Neural cell (in vitro differentiated cells): ENCODE measurements around the gene SDF2. TPM values are rescaled to one million over a fixed set of nuclear protein-coding genes. Genes with fewer than 3 reads are reported as not detected.

Source experiments
- H2AFZ ChIP-seq: fragments of 200-600, 300-800 bp; sonication (generic), shearing (Covaris generic); 2 replicates; pipeline ENCODE4 v1.6.0; 2014; ENCODE audit warnings: low read depth, mild to moderate bottlenecking, antibody characterized with exemption, low read length, moderate library complexity
- H3F3A ChIP-seq: fragments of 200-600 bp; shearing (Covaris generic); 2 replicates; pipeline ENCODE4 v1.6.1; 2016; ENCODE audit warnings: mild to moderate bottlenecking, moderate library complexity, mixed read lengths, antibody characterized with exemption, low read length; ENCODE audit not compliant: insufficient read depth, poor library complexity, severe bottlenecking
- H3K27ac ChIP-seq: fragments of 200-600, 300-800 bp; sonication (generic), shearing (Covaris generic); 2 replicates; pipeline ENCODE4 v1.5.1; 2014; ENCODE audit warnings: mild to moderate bottlenecking, low read length, moderate library complexity
- H3K27me3 ChIP-seq: fragments of 300-800, 200-600 bp; sonication (generic), shearing (Covaris generic); 2 replicates; pipeline ENCODE4 v1.6.0; 2014; ENCODE audit warnings: mild to moderate bottlenecking, low read depth, low read length, moderate library complexity; ENCODE audit not compliant: insufficient read depth
- H3K36me3 ChIP-seq: fragments of 300-800, 200-600 bp; sonication (generic), shearing (Covaris generic); 2 replicates; pipeline ENCODE4 v1.5.1; 2014; ENCODE audit warnings: mild to moderate bottlenecking, antibody characterized with exemption, low read length, moderate library complexity; ENCODE audit not compliant: insufficient read depth
- H3K4me2 ChIP-seq: fragments of 300-800, 200-600 bp; sonication (generic), shearing (Covaris generic); 2 replicates; pipeline ENCODE4 v1.6.0; 2014; ENCODE audit warnings: mild to moderate bottlenecking, low read length
- H3K4me3 ChIP-seq: fragments of 300-800, 200-600 bp; sonication (generic), shearing (Covaris generic); 2 replicates; pipeline ENCODE4 v1.5.1; 2014; ENCODE audit warnings: mild to moderate bottlenecking, low read length, moderate library complexity
- H3K79me2 ChIP-seq: fragments of 200-600 bp; shearing (Covaris generic); replicated peaks from 2 replicates; pipeline ENCODE4 v1.6.0; 2014; ENCODE audit warnings: mild to moderate bottlenecking, low read length, moderate library complexity; ENCODE audit not compliant: insufficient read depth
- H3K9ac ChIP-seq: fragments of 300-800, 200-600 bp; sonication (generic), shearing (Covaris generic); 2 replicates; pipeline ENCODE4 v1.6.1; 2016; ENCODE audit warnings: mild to moderate bottlenecking, low read length, mixed read lengths
- H3K9me2 ChIP-seq: fragments of 200-600 bp; shearing (Covaris generic); 2 replicates; pipeline ENCODE4 v1.6.1; 2016; ENCODE audit warnings: mild to moderate bottlenecking, low read length, mixed read lengths; ENCODE audit not compliant: insufficient read depth
- H3K9me3 ChIP-seq: fragments of 200-600, 300-800 bp; sonication (generic), shearing (Covaris generic); 2 replicates; pipeline ENCODE4 v1.6.1; 2016; ENCODE audit warnings: mild to moderate bottlenecking, mixed run types, low read length, moderate library complexity, mixed read lengths
- H4K20me1 ChIP-seq: fragments of 200-600 bp; shearing (Covaris generic); 2 replicates; pipeline ENCODE4 v1.6.1; 2016; ENCODE audit warnings: mild to moderate bottlenecking, mixed run types; ENCODE audit not compliant: insufficient read depth
- CTCF ChIP-seq: fragments of 450-650 bp; IDR thresholded peaks from 2 replicates; pipeline ENCODE4 v1.5.1; 2014; ENCODE audit warnings: antibody characterized with exemption, mild to moderate bottlenecking, moderate library complexity; ENCODE audit not compliant: poor library complexity, severe bottlenecking
- EP300 ChIP-seq: fragments of 450-650 bp; conservative IDR thresholded peaks from 2 replicates; pipeline ENCODE4 v1.6.1; 2014; ENCODE audit warnings: antibody characterized with exemption, mild to moderate bottlenecking, moderate library complexity; ENCODE audit not compliant: poor library complexity, severe bottlenecking
- EZH2 ChIP-seq: fragments of 200-600, 300-800 bp; shearing (Covaris generic), sonication (generic); IDR thresholded peaks from 2 replicates; pipeline ENCODE4 v1.6.1; 2014; ENCODE audit warnings: antibody characterized with exemption, low read length, borderline replicate concordance, mild to moderate bottlenecking; ENCODE audit not compliant: insufficient read depth, poor library complexity, severe bottlenecking
- MXI1 ChIP-seq: fragments of 450-650 bp; conservative IDR thresholded peaks from 2 replicates; pipeline ENCODE4 v1.6.1; 2014; ENCODE audit warnings: antibody characterized with exemption, mild to moderate bottlenecking; ENCODE audit not compliant: poor library complexity, severe bottlenecking
- POLR2AphosphoS5 ChIP-seq: IDR thresholded peaks from 2 replicates; pipeline ENCODE4 v1.6.1; 2012
- RAD21 ChIP-seq: fragments of 450-650 bp; conservative IDR thresholded peaks from 2 replicates; pipeline ENCODE4 v1.6.1; 2014; ENCODE audit warnings: antibody characterized with exemption, mild to moderate bottlenecking, moderate library complexity
- REST ChIP-seq: IDR thresholded peaks from 2 replicates; pipeline ENCODE4 v1.6.1; 2012; ENCODE audit warnings: borderline replicate concordance
- polyA plus RNA-seq: library from polyadenylated mRNA; depleted of rRNA; stranded (reverse); fragments of >200 nt; gene quantifications from 2 replicates; pipeline ENCODE4 v1.2.3, GENCODE V29; 2014

The SDF2 gene
- polyA plus RNA-seq, 1 donor from 2014 or later, result 129 TPM

GRCh38 chr17:28684963-28685362 lies 23.3 kb upstream of the SDF2 start (continued):
- no peak for TF ChIP-seq REST

GRCh38 chr17:28682655-28683054 lies 20.9 kb upstream of the SDF2 start:
- H3F3A ChIP-seq, result no peaks in the 10 kb centered on the region
- H3K9ac ChIP-seq, result no peak overlapping the region
- H3K9me2 ChIP-seq, result no peaks in the 10 kb centered on the region
- no peaks in the 10 kb centered on the region for H4K20me1 ChIP-seq
- H3K27me3 ChIP-seq, result no peaks in the 10 kb centered on the region
- no peak overlapping the region for H2AFZ ChIP-seq
- H3K36me3 ChIP-seq, result peaks cover 23% of the 10 kb centered on the region
- no peaks in the 10 kb centered on the region for H3K79me2 ChIP-seq
- TF ChIP-seq EP300 (no peak), EZH2 (no peak), MXI1 (no peak), RAD21 (no peak)
- no peak overlapping the region for H3K27ac ChIP-seq
- H3K4me2 ChIP-seq, result no peak overlapping the region
- H3K4me3 ChIP-seq, result no peak overlapping the region
- H3K9me3 ChIP-seq, result no peaks in the 10 kb centered on the region

GRCh38 chr17:28675980-28676379 lies 14.3 kb upstream of the SDF2 start:
- no peak overlapping the region for H3K4me3 ChIP-seq
- no peak overlapping the region for H2AFZ ChIP-seq

More at GRCh38 chr17:28675980-28676379, 14.3 kb upstream of the SDF2 start:
- Histone ChIP-seq H3K9ac (no peak overlapping the region), H3K4me2 (no peak overlapping the region), H3K9me3 (no peaks in the 10 kb centered on the region), H3K27me3 (no peaks in the 10 kb centered on the region), H3F3A (no peaks in the 10 kb centered on the region), H3K79me2 (no peaks in the 10 kb centered on the region), H4K20me1 (no peaks in the 10 kb centered on the region), H3K36me3 (peaks cover 11% of the 10 kb centered on the region), H3K27ac (no peak overlapping the region), H3K9me2 (no peaks in the 10 kb centered on the region)
- TF ChIP-seq POLR2AphosphoS5, result no peak
- peak; percentile 39 for TF ChIP-seq CTCF
